LNCaP clone FGC (cell line): Measurements from ENCODE around the gene SLC46A3.

Experiments used
- DNase-seq: peaks from one replicate; pipeline ENCODE4 v3.0.0-alpha.2; 2011; ENCODE audit warnings: low read depth
- H3K4me3 ChIP-seq: 2 replicates; pipeline ENCODE4 v1.5.1; 2011; ENCODE audit warnings: mild to moderate bottlenecking, low read depth, low read length, control low read depth
- CTCF ChIP-seq: IDR thresholded peaks from 2 replicates; pipeline ENCODE4 v1.5.1; 2012; ENCODE audit warnings: mild to moderate bottlenecking; ENCODE audit not compliant: control insufficient read depth, insufficient read depth; ENCODE audit errors: extremely low read depth

Gene SLC46A3

GRCh38 chr13:28718543-28719226 lies at the start of gene SLC46A3:
Gene SLC46A3 (minus strand): TSS chr13:28718970. CDS start chr13:28717998, 972 bp downstream.
- no peak within 1 kb of the TSS for H3K4me3 ChIP-seq
- TF ChIP-seq CTCF = no peak
- no peak for DNase-seq

- TF ChIP-seq CTCF = no peak
- no peak for DNase-seq
- no peak overlapping the region for H3K4me3 ChIP-seq
Measured at GRCh38 chr13:28763887-28764286, 45.1 kb upstream of the SLC46A3 start.

- no peak overlapping the region for H3K4me3 ChIP-seq
- no peak for DNase-seq
- TF ChIP-seq CTCF = no peak
Measured at GRCh38 chr13:28761586-28761985, 42.8 kb upstream of the SLC46A3 start.

- no peak overlapping the region for H3K4me3 ChIP-seq
- TF ChIP-seq CTCF = no peak
- DNase-seq = no peak
Measured at GRCh38 chr13:28755546-28755870, 36.7 kb upstream of the SLC46A3 start.

GRCh38 chr13:28754698-28755545 lies 36.2 kb upstream of the SLC46A3 start:
- no peak overlapping the region for H3K4me3 ChIP-seq
- 0 out of 2 replicates have a peak, but pooled peaks have one; percentile 21 for TF ChIP-seq CTCF
- DNase-seq = no peak

- DNase-seq = no peak
- no peak overlapping the region for H3K4me3 ChIP-seq
- TF ChIP-seq CTCF = no peak
Measured at GRCh38 chr13:28753946-28754345, 35.2 kb upstream of the SLC46A3 start.
